ENCODE data around the gene KDM5B.
A peak's percentile ranks its signal among the peaks of the same experiment; 100 is the strongest.

The KDM5B gene

DNA sequence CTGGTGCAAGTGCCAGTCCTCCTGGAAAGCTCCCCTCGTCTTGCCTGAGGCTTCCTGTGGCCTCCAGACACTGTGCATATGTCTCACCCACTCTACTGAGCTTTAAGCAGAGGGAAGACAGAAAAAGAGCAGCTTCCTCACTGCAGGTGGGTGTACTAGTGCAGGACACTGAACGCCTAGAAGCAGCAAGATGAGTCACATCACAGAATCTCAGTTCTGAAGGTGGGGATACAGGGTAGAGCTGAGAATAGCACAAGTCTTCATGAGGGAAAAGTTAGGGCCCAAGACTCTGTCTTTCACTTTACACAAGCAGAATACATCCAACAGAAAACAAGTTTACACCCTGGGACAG lies 39.9 kb upstream of the KDM5B start:
- peak; percentile 77 for DNase-seq (ENCODE audit: low spot score)
- TF ChIP-seq, protein P1, sequence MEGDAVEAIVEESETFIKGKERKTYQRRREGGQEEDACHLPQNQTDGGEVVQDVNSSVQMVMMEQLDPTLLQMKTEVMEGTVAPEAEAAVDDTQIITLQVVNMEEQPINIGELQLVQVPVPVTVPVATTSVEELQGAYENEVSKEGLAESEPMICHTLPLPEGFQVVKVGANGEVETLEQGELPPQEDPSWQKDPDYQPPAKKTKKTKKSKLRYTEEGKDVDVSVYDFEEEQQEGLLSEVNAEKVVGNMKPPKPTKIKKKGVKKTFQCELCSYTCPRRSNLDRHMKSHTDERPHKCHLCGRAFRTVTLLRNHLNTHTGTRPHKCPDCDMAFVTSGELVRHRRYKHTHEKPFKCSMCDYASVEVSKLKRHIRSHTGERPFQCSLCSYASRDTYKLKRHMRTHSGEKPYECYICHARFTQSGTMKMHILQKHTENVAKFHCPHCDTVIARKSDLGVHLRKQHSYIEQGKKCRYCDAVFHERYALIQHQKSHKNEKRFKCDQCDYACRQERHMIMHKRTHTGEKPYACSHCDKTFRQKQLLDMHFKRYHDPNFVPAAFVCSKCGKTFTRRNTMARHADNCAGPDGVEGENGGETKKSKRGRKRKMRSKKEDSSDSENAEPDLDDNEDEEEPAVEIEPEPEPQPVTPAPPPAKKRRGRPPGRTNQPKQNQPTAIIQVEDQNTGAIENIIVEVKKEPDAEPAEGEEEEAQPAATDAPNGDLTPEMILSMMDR (IDR thresholded peaks at IDR 0.05; ENCODE audit: borderline replicate concordance, control extremely low read depth, extremely low read depth, insufficient read depth, missing control alignments), result peak; percentile 10
- in situ Hi-C loops (cut with MboI; ENCODE audit: low sequenced_read_pairs, unreplicated experiment), result no loop called here

DNA sequence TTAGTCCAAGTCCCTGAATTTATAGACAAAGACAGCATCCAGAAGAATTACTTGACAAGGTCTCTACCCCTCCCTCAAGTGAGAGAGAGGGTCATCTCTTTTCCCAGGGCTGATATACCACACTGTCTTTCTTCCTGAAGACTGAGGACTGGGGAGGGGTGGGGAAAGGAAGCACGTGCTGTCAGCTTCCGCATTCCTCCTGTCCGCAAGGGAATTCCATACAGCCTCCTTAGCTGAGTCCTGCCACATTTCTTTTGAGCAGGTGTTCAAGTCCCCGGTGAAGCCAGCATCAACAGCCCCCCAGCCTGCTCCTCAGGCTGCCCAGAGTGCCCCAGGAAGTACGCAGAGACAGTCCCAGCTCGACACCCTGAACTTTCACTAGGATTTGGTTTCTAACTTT lies 36.7 kb upstream of the KDM5B start:
- DNase-seq (ENCODE audit: low spot score), result no peak
- in situ Hi-C loops (cut with MboI; ENCODE audit: low sequenced_read_pairs, unreplicated experiment), result no loop called here
- TF ChIP-seq, protein P1 (IDR thresholded peaks at IDR 0.05; ENCODE audit: borderline replicate concordance, control extremely low read depth, extremely low read depth, insufficient read depth, missing control alignments), result no peak

DNA sequence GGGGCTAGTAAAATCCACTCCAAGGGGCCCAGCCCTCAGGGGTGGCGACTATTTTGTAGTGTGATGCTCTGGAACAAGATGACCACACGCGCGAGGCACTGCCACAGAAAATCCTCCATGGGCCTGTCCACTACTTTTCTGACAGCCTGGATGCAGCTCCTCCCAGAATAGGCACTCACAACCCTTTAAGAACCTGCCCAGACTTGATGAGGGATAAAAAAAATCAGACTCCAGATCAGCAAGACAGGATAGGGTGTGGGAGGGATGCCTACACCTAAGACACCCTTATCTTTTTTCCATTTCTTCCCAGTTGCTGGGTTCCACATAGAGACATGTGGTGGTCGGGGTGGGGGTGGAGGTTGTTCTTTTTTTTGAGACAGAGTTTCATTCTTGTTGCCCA lies 36.0 kb upstream of the KDM5B start:
- TF ChIP-seq, protein P1 (IDR thresholded peaks at IDR 0.05; ENCODE audit: borderline replicate concordance, control extremely low read depth, extremely low read depth, insufficient read depth, missing control alignments), result no peak
- in situ Hi-C loops (cut with MboI; ENCODE audit: low sequenced_read_pairs, unreplicated experiment), result no loop called here
- no peak for DNase-seq (ENCODE audit: low spot score)

DNA sequence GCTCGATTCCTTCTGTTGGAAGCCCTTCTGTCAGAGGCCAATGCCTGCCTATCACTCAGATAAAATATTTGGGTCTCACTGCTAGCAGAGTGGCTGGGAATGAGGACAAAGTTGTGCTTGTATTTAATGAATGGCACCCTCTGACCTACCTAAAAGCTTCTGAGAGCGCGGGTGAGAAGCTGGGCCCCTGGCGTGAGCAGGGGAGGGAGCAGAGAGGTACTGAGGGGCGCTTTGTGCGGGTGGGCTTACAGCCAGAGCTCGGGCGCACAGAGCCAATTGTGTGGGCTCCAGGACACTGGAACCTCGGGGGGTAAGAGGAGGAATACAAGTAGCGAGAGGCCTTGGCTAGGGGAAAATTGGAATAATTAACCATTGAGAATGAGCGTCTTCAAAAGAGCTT lies 34.9 kb upstream of the KDM5B start:
- TF ChIP-seq, protein P1 (IDR thresholded peaks at IDR 0.05; ENCODE audit: borderline replicate concordance, control extremely low read depth, extremely low read depth, insufficient read depth, missing control alignments), result no peak
- in situ Hi-C loops (cut with MboI; ENCODE audit: low sequenced_read_pairs, unreplicated experiment), result no loop called here
- no peak for DNase-seq (ENCODE audit: low spot score)

DNA sequence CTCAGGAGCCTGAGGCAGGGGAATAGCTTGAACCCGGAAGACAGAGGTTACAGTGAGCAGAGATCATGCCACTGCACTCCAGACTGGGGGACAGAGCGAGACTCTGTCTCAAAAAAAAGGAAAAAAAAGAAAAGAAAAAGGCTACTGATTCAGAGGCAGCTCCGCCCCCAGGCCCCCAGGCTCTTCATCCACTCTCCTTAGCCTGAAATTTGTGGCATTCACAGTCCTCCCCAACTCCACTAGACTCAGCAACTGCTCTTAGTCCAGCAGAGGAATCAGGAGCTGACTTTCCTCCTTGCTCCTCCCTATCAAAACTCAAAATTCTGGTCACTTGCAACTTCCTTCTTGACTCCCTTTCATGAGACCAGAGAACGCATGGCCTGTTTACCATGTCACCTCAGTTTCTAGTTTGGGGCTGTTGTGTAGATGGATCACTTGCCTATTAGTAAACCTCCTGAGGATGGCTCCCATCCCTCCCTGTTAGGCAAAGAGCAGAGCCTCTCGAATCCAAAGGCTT lies 29.6 kb upstream of the KDM5B start:
- in situ Hi-C loops (cut with MboI; ENCODE audit: low sequenced_read_pairs, unreplicated experiment), result no loop called here
- DNase-seq (ENCODE audit: low spot score), result no peak
- TF ChIP-seq, protein P1 (IDR thresholded peaks at IDR 0.05; ENCODE audit: borderline replicate concordance, control extremely low read depth, extremely low read depth, insufficient read depth, missing control alignments), result no peak

DNA sequence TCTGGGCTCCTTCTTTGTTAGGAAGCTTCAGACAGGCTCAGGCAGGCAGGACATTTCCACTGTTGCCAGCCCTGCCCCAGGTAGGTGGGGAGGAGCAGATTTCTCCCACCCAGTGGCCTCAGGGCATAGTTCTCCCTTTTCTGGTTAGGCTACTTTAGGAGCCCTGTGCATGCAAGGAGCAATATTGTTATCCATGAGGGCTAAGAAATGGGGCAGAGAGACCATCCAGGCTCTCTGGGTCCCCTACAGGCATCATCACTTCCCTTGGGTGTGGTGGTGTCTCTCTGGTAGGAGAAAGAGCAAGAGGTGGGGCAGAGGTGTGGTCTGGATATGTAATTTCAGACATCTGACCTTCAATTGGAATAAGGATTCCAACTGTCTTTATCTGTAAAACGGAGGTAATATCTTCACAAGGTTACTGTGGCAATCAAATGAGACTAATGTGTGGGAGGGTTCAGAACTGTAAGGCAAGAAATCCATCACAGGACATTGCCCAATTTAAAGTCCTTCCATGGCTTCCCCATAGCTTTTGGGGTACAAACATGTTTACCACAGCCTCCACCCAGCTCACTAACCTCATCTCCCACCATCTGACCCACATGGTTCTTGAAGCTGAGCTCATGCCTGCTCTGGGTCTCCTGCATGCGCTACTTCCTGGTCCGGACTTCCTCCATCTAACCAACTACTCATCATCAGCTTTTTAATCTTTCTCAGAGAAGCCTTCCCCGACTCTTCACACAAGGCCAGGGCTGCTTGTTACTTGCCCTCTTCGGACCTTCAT lies 28.6 kb upstream of the KDM5B start:
- TF ChIP-seq, protein P1 (IDR thresholded peaks at IDR 0.05; ENCODE audit: borderline replicate concordance, control extremely low read depth, extremely low read depth, insufficient read depth, missing control alignments), result no peak
- DNase-seq (ENCODE audit: low spot score), result no peak
- in situ Hi-C loops (cut with MboI; ENCODE audit: low sequenced_read_pairs, unreplicated experiment), result no loop called here

Measured in GM13976 (cell line).